HEK293T (cell line): ENCODE results near the gene ZNF609.

Experiments used
- FOXM1 ChIP-seq: fragments of 450-650 bp; IDR thresholded peaks from 2 replicates; pipeline ENCODE4 v1.6.1; 2017; ENCODE audit warnings: mild to moderate bottlenecking, borderline replicate concordance
- L3MBTL2 ChIP-seq: fragments of 450-650 bp; conservative IDR thresholded peaks from 2 replicates; pipeline ENCODE4 v1.6.1; 2016; ENCODE audit warnings: mild to moderate bottlenecking
- TF ChIP-seq, protein P1 (sequence below): fragments of 450-650 bp; IDR thresholded peaks from 2 replicates; pipeline ENCODE4 v1.6.1; 2016

GRCh38 chr15:64701482-64702184, 241.3 kb downstream of the ZNF609 start:
- TF ChIP-seq, protein P1, sequence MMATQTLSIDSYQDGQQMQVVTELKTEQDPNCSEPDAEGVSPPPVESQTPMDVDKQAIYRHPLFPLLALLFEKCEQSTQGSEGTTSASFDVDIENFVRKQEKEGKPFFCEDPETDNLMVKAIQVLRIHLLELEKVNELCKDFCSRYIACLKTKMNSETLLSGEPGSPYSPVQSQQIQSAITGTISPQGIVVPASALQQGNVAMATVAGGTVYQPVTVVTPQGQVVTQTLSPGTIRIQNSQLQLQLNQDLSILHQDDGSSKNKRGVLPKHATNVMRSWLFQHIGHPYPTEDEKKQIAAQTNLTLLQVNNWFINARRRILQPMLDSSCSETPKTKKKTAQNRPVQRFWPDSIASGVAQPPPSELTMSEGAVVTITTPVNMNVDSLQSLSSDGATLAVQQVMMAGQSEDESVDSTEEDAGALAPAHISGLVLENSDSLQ, result no peak
- no peak for TF ChIP-seq FOXM1
- TF ChIP-seq L3MBTL2, result no peak
